GM18858 (cell line): ENCODE data around the gene MOK.

Experiments used
- ATAC-seq: cut with Tn5 transposase; IDR thresholded peaks from one replicate; pipeline ENCODE4 v1.9.1; 2021; ENCODE audit not compliant: unreplicated experiment

The MOK gene

DNA sequence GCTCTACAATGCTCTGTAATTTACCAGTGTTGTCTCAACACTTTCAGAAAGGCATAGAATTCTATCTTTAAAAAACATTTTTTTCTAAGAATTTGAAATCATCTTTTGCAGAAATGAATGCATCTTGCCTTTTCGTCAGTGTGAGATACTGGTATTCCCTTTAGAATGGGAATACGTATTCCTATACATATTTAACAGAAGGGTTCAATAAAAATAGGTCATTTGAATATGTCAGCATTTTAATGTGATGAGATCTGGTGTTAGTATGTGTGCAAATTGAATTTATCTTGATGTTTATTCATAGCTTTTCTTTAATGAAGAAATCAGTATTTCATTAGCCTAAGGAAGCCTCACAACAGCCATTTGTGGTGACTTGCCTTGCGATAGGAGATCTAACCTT lies 121.1 kb downstream of the MOK start:
- no peak for ATAC-seq

DNA sequence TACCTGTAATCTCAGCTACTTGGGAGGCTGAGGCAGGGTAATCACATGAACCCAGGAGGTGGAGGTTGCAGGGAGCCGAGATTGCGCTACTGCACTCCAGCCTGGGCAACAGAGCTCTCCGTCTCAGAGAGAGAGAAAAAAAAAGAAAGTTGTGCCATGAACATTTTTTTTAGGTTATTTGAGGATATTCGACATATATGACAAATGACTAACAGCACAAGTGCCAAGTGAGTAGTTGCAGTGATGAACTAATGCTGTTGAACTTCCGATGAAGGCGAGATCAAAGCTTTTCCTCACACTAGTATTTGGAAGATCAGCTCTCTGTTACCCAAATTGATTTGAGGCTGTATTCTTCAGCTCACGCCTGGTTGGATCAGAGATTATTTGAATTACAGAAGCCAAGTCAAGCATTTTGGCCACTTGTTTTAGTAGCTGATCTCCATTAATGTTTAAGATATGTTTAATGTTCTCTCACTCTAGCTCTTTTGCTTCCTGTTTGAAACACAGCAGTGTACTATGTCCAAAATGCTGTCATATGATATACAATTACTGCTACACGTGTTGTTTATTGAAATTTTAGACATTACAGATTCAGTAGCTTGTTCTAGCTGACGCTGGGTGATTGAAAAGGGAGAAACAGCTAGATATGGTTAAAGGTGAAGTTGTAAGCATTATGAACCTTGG lies 121.9 kb downstream of the MOK start:
- ATAC-seq: no peak

DNA sequence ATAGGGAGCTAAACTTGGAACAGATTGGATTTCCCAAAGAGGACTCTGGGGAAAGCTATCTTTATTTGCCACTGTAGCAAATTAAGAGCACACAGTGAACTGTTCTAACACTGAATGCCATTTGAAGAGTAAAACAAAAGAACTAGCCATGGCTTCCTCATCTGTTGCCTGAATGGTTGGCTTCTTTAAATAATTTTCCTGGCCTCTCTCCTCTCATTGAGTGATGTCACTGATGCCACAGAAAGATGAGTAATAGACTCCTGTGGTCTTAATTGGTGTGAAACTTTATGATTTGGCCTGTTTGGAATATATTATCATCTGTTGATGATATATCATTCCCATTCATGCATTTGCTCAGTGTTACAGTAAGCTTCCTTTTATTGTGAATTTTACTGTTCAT lies 122.8 kb downstream of the MOK start:
- no peak for ATAC-seq

DNA sequence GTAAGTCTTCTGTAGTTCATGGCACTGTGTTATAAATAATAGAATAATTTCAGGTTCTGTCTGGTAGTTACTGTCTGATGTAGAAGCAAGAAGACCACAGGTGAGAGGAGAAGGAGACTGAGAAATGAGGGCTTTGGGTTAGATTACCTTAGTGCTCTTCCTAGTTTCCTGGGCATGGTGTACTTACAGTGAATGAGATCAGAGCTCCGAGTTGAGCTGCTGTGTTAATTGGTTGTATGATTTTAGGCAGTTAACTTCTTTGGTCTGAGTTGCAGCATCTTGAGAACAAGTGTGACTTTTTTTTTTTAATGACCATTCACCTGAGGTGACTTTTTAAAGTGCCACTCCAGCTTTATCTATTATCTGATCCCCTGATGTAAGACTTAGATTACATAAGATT lies 123.8 kb downstream of the MOK start:
- ATAC-seq: no peak

DNA sequence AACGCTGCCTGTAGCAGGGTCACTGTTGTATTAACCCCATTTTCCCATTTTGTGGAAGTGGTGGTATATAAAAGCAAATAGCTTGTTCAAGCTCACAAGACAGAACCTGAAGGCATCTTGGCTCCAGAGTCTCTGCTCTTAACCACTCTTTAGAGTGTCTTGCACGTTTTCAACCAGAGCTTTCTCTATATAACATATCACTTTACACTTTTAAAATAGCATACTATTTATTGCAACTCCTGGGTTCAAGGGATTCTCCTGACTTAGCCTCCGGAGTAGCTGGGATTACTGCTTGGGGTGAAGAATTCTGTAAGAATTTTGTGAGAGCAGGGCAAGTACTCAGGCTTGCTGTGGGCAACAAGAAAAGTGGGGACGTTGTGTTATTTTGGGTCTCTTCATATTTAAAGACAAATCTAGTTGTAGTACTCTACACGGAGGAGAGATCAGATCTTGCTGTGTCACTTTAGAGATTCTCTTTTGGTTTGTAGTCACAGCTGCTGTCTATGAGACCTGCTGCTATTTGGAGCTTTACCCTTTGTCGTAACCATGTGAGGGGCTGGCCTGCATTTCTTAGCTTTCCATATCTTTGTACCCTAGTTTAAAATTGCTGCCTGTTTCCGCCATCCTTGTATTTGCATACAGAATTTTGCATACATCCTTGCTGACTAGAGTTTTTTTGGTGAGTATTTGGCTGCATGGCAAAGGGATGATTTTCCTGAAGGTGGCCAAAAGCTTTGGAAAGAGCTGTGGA lies 124.5 kb downstream of the MOK start:
- ATAC-seq: no peak
